DOHH2 (cell line): ENCODE measurements around the gene LNP1.

Source experiments
- H3F3A ChIP-seq: fragments of 200-600 bp; sonication (generic), shearing (Covaris generic); 2 replicates; pipeline ENCODE4 v1.6.0; 2016; ENCODE audit warnings: antibody characterized with exemption, mild to moderate bottlenecking; ENCODE audit not compliant: control insufficient read depth, insufficient read depth
- H3K27ac ChIP-seq: fragments of 200-600 bp; sonication (generic); 2 replicates; pipeline ENCODE4 v1.5.1; 2014; ENCODE audit warnings: low read depth, mild to moderate bottlenecking, low read length, moderate library complexity
- H3K27me3 ChIP-seq: fragments of 200-600 bp; sonication (generic); 2 replicates; pipeline ENCODE4 v1.6.1; 2014; ENCODE audit warnings: mild to moderate bottlenecking, low read length, mixed read lengths; ENCODE audit not compliant: control insufficient read depth
- H3K36me3 ChIP-seq: fragments of 200-600 bp; sonication (generic); 2 replicates; pipeline ENCODE4 v1.6.1; 2014; ENCODE audit warnings: mild to moderate bottlenecking, low read length, moderate library complexity, mixed read lengths; ENCODE audit not compliant: control insufficient read depth
- H3K4me1 ChIP-seq: fragments of 200-600 bp; sonication (generic); 2 replicates; pipeline ENCODE4 v1.6.1; 2014; ENCODE audit warnings: mild to moderate bottlenecking, low read length, mixed read lengths; ENCODE audit not compliant: control insufficient read depth
- H3K4me2 ChIP-seq: fragments of 200-600 bp; sonication (generic); 2 replicates; pipeline ENCODE4 v1.6.0; 2014; ENCODE audit warnings: mild to moderate bottlenecking, low read length, moderate library complexity
- H3K4me3 ChIP-seq: fragments of 200-600 bp; sonication (generic); 2 replicates; pipeline ENCODE4 v1.5.1; 2014; ENCODE audit warnings: mild to moderate bottlenecking, low read length, mixed read lengths
- H3K79me2 ChIP-seq: fragments of 200-600 bp; sonication (generic); 2 replicates; pipeline ENCODE4 v1.6.1; 2014; ENCODE audit warnings: mild to moderate bottlenecking, low read length, mixed read lengths; ENCODE audit not compliant: control insufficient read depth
- H3K9me2 ChIP-seq: fragments of 200-600 bp; sonication (generic); replicated peaks from 2 replicates; pipeline ENCODE4 v1.6.1; 2014; ENCODE audit warnings: mild to moderate bottlenecking, low read length, mixed read lengths; ENCODE audit not compliant: control insufficient read depth
- H3K9me3 ChIP-seq: fragments of 200-600 bp; sonication (generic); 2 replicates; pipeline ENCODE4 v1.6.1; 2014; ENCODE audit warnings: antibody characterized with exemption, low read length, mixed read lengths; ENCODE audit not compliant: control insufficient read depth, insufficient read depth
- H4K20me1 ChIP-seq: fragments of 200-600 bp; sonication (generic); 2 replicates; pipeline ENCODE4 v1.6.0; 2014; ENCODE audit warnings: low read depth, mild to moderate bottlenecking, antibody characterized with exemption, low read length, moderate library complexity; ENCODE audit not compliant: control insufficient read depth, insufficient read depth
- CTCF ChIP-seq: fragments of 200-600 bp; sonication (generic); IDR thresholded peaks from one replicate; pipeline ENCODE4 v1.5.1; 2014; ENCODE audit warnings: antibody characterized with exemption, mild to moderate bottlenecking, low read depth, low read length; ENCODE audit not compliant: poor library complexity, severe bottlenecking
- EZH2phosphoT487 ChIP-seq: fragments of 200-600 bp; sonication (generic); IDR thresholded peaks from 2 replicates; pipeline ENCODE4 v1.6.1; 2017; ENCODE audit warnings: borderline replicate concordance, mild to moderate bottlenecking, antibody characterized with exemption, low read length, moderate library complexity, mixed read lengths

LNP1 gene

GRCh38 chr3:100480081-100480480 lies 78.7 kb downstream of the LNP1 start:
- Histone ChIP-seq H3K4me1 (no peaks in the 10 kb centered on the region), H4K20me1 (no peaks in the 10 kb centered on the region), H3K27ac (no peak overlapping the region), H3K9me3 (no peaks in the 10 kb centered on the region), H3K27me3 (0 out of 2 replicates have a peak, but pooled peaks cover 3% of the 10 kb centered on the region), H3F3A (no peaks in the 10 kb centered on the region), H3K4me3 (no peak overlapping the region), H3K79me2 (no peaks in the 10 kb centered on the region), H3K9me2 (no peaks in the 10 kb centered on the region; the same call in 1 of the 2 replicates), H3K4me2 (no peak overlapping the region), H3K36me3 (no peaks in the 10 kb centered on the region)
- no peak for TF ChIP-seq EZH2phosphoT487
- TF ChIP-seq CTCF = no peak

DNA sequence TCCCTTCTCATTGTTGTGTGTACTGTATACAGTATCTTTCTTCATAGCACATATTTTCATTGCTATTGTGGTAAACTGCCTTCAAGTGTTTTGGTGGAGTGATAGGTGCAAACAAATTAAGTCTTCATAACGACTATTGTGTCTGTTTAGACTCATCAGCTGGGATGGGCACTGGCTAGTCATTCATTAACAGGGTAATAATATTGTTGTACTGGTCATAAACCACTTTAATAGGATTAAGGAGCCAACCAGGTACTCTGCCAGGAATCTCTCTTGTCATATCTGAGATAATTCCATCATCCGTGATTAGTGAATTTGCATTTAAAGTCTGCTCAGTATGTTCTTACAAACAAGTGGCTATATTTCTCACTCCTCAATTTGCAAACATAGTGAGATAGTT lies 80.8 kb downstream of the LNP1 start:
- no peaks in the 10 kb centered on the region for H3K79me2 ChIP-seq
- H3K4me2 ChIP-seq = no peak overlapping the region
- H3K27me3 ChIP-seq = 0 out of 2 replicates have a peak, but pooled peaks cover 3% of the 10 kb centered on the region
- no peaks in the 10 kb centered on the region for H3F3A ChIP-seq
- H3K27ac ChIP-seq = no peak overlapping the region
- no peak overlapping the region for H3K4me3 ChIP-seq
- no peaks in the 10 kb centered on the region for H3K4me1 ChIP-seq
- H3K9me3 ChIP-seq = no peaks in the 10 kb centered on the region
- H3K9me2 ChIP-seq = no peaks in the 10 kb centered on the region; the same call in 1 of the 2 replicates
- TF ChIP-seq CTCF (no peak), EZH2phosphoT487 (no peak)
- H4K20me1 ChIP-seq = no peaks in the 10 kb centered on the region
- no peaks in the 10 kb centered on the region for H3K36me3 ChIP-seq

DNA sequence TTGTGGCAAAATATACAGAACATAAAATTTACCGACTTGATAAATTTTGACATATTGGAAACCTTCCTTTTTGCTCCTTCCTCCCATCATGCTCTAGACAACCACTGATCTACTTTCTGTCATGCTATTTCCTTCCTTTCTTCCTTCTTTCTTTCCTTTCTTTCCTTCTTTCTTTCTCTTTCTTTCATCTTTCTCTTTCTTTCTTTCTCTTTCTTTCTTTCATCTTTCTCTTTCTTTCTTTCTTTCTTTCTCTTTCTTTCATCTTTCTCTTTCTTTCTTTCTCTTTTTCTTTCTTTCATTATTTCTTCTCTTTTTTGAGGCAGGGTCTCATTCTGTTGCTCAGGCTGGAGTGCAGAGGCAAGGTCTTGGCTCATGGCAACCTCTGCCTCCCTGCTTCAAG lies 82.2 kb downstream of the LNP1 start:
- Histone ChIP-seq H3K4me2 (no peak overlapping the region), H3K79me2 (no peaks in the 10 kb centered on the region), H4K20me1 (no peaks in the 10 kb centered on the region), H3K27ac (no peak overlapping the region), H3K9me3 (no peaks in the 10 kb centered on the region), H3K36me3 (no peaks in the 10 kb centered on the region), H3K4me1 (no peaks in the 10 kb centered on the region), H3K9me2 (no peaks in the 10 kb centered on the region; the same call in 1 of the 2 replicates), H3F3A (no peaks in the 10 kb centered on the region), H3K4me3 (no peak overlapping the region), H3K27me3 (0 out of 2 replicates have a peak, but pooled peaks cover 3% of the 10 kb centered on the region)
- no peak for TF ChIP-seq CTCF
- TF ChIP-seq EZH2phosphoT487 = no peak
